K562 (cell line): ENCODE measurements around the gene HTR3E. TPM values are rescaled to one million over a fixed set of nuclear protein-coding genes. Genes with fewer than 3 reads are reported as not detected.
A peak's percentile ranks its signal among the peaks of the same experiment; 100 is the strongest.

Experiments used
- CHAMP1 ChIP-seq: fragments of 450-650 bp; IDR thresholded peaks from 2 replicates; pipeline ENCODE4 v1.6.1; 2016; ENCODE audit warnings: mild to moderate bottlenecking
- CHD1 ChIP-seq: fragments of 200-600 bp; sonication (generic); IDR thresholded peaks from one replicate; pipeline ENCODE4 v1.6.1; 2012; ENCODE audit warnings: mild to moderate bottlenecking, moderate library complexity, low read length, inconsistent platforms
- CREB1 ChIP-seq, 2 experiments: sonication (generic) in 1 of 2; formaldehyde crosslinking in 1 of 2; IDR thresholded peaks; 2 replicates each; pipeline versions ENCODE4 v1.6.1 to v1.8.0; 2012 to 2022; ENCODE audit warnings: inconsistent platforms in 1 of 2, mild to moderate bottlenecking in 1 of 2, missing genetic modification reagents in 1 of 2, moderate library complexity in 1 of 2
- CXXC5 ChIP-seq: fragments of 250-450 bp; sonication (Bioruptor Pico); IDR thresholded peaks from 2 replicates; pipeline ENCODE4 v1.8.0; 2022; ENCODE audit warnings: inconsistent platforms, mild to moderate bottlenecking, moderate library complexity
- GATAD2A ChIP-seq: fragments of 450-650 bp; IDR thresholded peaks from 2 replicates; pipeline ENCODE4 v1.6.1; 2017
- HMG20A ChIP-seq: fragments of 450-650 bp; formaldehyde crosslinking; conservative IDR thresholded peaks from 2 replicates; pipeline ENCODE4 v1.4.0; 2020; ENCODE audit warnings: mild to moderate bottlenecking, mixed read lengths
- HOMEZ ChIP-seq: fragments of 250-450 bp; sonication (Bioruptor Pico); IDR thresholded peaks from 2 replicates; pipeline ENCODE4 v1.4.0; 2020; ENCODE audit warnings: mild to moderate bottlenecking, moderate library complexity
- KLF10 ChIP-seq: fragments of 250-450 bp; sonication (Bioruptor Pico); IDR thresholded peaks from 2 replicates; pipeline ENCODE4 v1.6.1; 2021; ENCODE audit warnings: matching md5 sums
- NFYB ChIP-seq: IDR thresholded peaks from 2 replicates; pipeline ENCODE4 v1.6.1; 2011; ENCODE audit warnings: mild to moderate bottlenecking, moderate library complexity; ENCODE audit not compliant: insufficient read length; ENCODE audit errors: extremely low read depth
- NR1H2 ChIP-seq: sonication (generic); formaldehyde crosslinking; IDR thresholded peaks from 2 replicates; pipeline ENCODE4 v1.4.0; 2020; ENCODE audit warnings: mild to moderate bottlenecking, missing genetic modification reagents
- RAD21 ChIP-seq, 2 experiments: fragments of 250-450 bp in 1 of 2; fragments of 450-650 bp in 1 of 2; sonication (Bioruptor Pico) in 1 of 2; formaldehyde crosslinking in 1 of 2; IDR thresholded peaks in 1 of 2; conservative IDR thresholded peaks in 1 of 2; 2 replicates each; pipeline versions ENCODE4 v1.4.0 to v1.8.0; 2020 to 2022; ENCODE audit warnings: mild to moderate bottlenecking in 2 of 2, moderate library complexity in 1 of 2
- SIX5 ChIP-seq, 2 experiments: IDR thresholded peaks; 2 replicates each; pipeline ENCODE4 v1.6.1; 2011; ENCODE audit warnings: low read length in 2 of 2, borderline replicate concordance in 1 of 2, low read depth in 1 of 2, mild to moderate bottlenecking in 1 of 2, moderate library complexity in 1 of 2; ENCODE audit not compliant: insufficient read depth in 1 of 2
- TBL1XR1 ChIP-seq, 2 experiments: IDR thresholded peaks; 2 replicates each; pipeline ENCODE4 v1.6.1; 2012; ENCODE audit warnings: improper control_type of control experiment in 2 of 2, low read length in 2 of 2, mild to moderate bottlenecking in 1 of 2
- ZBTB34 ChIP-seq: fragments of 250-450 bp; sonication (Bioruptor Pico); IDR thresholded peaks from 2 replicates; pipeline ENCODE4 v1.8.0; 2021; ENCODE audit warnings: mild to moderate bottlenecking, moderate library complexity
- ZNF140 ChIP-seq: fragments of 250-450 bp; sonication (Bioruptor Pico); IDR thresholded peaks from 2 replicates; pipeline ENCODE4 v1.8.0; 2021; ENCODE audit warnings: moderate library complexity, mild to moderate bottlenecking, inconsistent platforms
- ZNF175 ChIP-seq: fragments of 200-800 bp; sonication (Bioruptor generic); IDR thresholded peaks from 2 replicates; pipeline ENCODE4 v1.6.1; 2016; ENCODE audit warnings: low read depth, mild to moderate bottlenecking, missing genetic modification characterization, missing compliant biosample characterization
- ZNF311 ChIP-seq: fragments of 250-450 bp; sonication (Bioruptor Pico); IDR thresholded peaks from 2 replicates; pipeline ENCODE4 v1.4.0; 2020; ENCODE audit warnings: mild to moderate bottlenecking, moderate library complexity
- ZNF507 ChIP-seq: conservative IDR thresholded peaks from 2 replicates; pipeline ENCODE4 v1.6.1; 2017; ENCODE audit warnings: missing genetic modification characterization, missing compliant biosample characterization
- ZNF584 ChIP-seq: fragments of 200-800 bp; sonication (Bioruptor generic); IDR thresholded peaks from 2 replicates; pipeline ENCODE4 v1.6.1; 2016; ENCODE audit warnings: low read depth, mild to moderate bottlenecking, missing genetic modification characterization, missing compliant biosample characterization
- polyA plus RNA-seq, 8 experiments: library from polyadenylated mRNA; depleted of rRNA in 4 of 8; stranded (reverse) in 5 of 8; unstranded in 3 of 8; fragments of >200 nt; fragmentation: Nextera tagmentation in 2 of 8; fragmentation: Illumina TruSeq in 1 of 8; extraction: Ambion mirVana in 2 of 8; extraction: Trizol in 1 of 8; gene quantifications; 2 replicates each; pipeline versions ENCODE4 v1.2.1 to v1.2.3, GENCODE V29; 2011 to 2014; ENCODE audit warnings: inconsistent platforms in 1 of 8, missing spikeins in 1 of 8
- total RNA-seq, 7 experiments: library from RNA; depleted of rRNA in 6 of 7; stranded (reverse); fragments of >200 nt in 6 of 7; fragmentation: Illumina TruSeq in 2 of 7; extraction: Trizol in 2 of 7; gene quantifications; 2 replicates each; pipeline versions ENCODE4 v1.2.1 to v1.2.3, GENCODE V29; 2011 to 2021; ENCODE audit warnings: low replicate concordance in 1 of 7

The HTR3E gene
- total and polyA plus RNA-seq, 9 of the 15 experiments (the other 6 are each of a cell fraction or from before 2014, with no cell fraction given) = not detected

- TF ChIP-seq CHAMP1 (peak; percentile 35; the same call in 1 of the 2 replicates), NFYB (no peak), SIX5 (IDR thresholded peaks at IDR 0.05; ENCODE audit: borderline replicate concordance in 1 of 2, insufficient read depth in 1 of 2, low read depth in 1 of 2, low read length in 2 of 2) (peak; percentile 41 to 44; a peak in 3 of 4 replicates), ZNF507 (no peak), ZNF311 (CRISPR knock-in tag) (no peak), RAD21 (CRISPR knock-in tag; conservative IDR thresholded peaks at IDR 0.05 in 1 of 2, IDR thresholded peaks at IDR 0.05 in 1 of 2) (peak; percentile 20 to 28; a peak in 3 of 4 replicates), KLF10 (CRISPR knock-in tag) (no peak), ZNF140 (CRISPR knock-in tag) (no peak), HOMEZ (CRISPR knock-in tag) (no peak), CREB1 (IDR thresholded peaks at IDR 0.05) (peak; percentile 65; the same call in 1 of the 2 replicates), CREB1 (CRISPR knock-in tag; IDR thresholded peaks at IDR 0.05) (peak; percentile 62; the same call in 1 of the 2 replicates), HMG20A (CRISPR knock-in tag) (no peak), ZNF175 (CRISPR knock-in tag) (no peak), GATAD2A (peak; percentile 38; the same call in 1 of the 2 replicates), ZNF584 (CRISPR knock-in tag) (no peak), NR1H2 (CRISPR knock-in tag) (no peak), CXXC5 (peak; percentile 85), CHD1 (peak; percentile 90), ZBTB34 (CRISPR knock-in tag) (no peak), TBL1XR1 (IDR thresholded peaks at IDR 0.05; ENCODE audit: low read length in 2 of 2) (peak in 1 of 2 experiments; percentile 57; a peak in 1 of 4 replicates)
Observed at GRCh38 chr3:184135149-184135910, 38.5 kb downstream of the HTR3E start, which contains the start of gene EIF2B5 (continued).
